Breast epithelium (tissue), 4 donors: ENCODE results near the gene LTB4R. TPM values are rescaled to one million over a fixed set of nuclear protein-coding genes. Genes with fewer than 3 reads are reported as not detected.

Source experiments
- DNase-seq, 2 donors: peaks; one replicate each; pipeline ENCODE4 v3.0.0-alpha.2; 2019; ENCODE audit warnings: low spot score in 2 of 2
- H3K27ac ChIP-seq, 2 donors: fragments of 200-600 bp; sonication (generic) in 1 of 2; one replicate each; pipeline ENCODE4 v1.5.1; 2016 to 2019; ENCODE audit warnings: mild to moderate bottlenecking in 1 of 2
- H3K27me3 ChIP-seq, 2 donors: fragments of 200-600 bp; sonication (generic) in 1 of 2; one replicate each; pipeline versions ENCODE4 v1.5.1 to v1.6.0; 2017 to 2019; ENCODE audit warnings: control low read depth in 1 of 2, mild to moderate bottlenecking in 1 of 2
- H3K36me3 ChIP-seq: fragments of 200-600 bp; one replicate; pipeline ENCODE4 v1.5.1; 2019
- H3K4me1 ChIP-seq, 2 donors: fragments of 200-600 bp; sonication (generic); one replicate each; pipeline ENCODE4 v1.5.1; 2016 to 2019; ENCODE audit warnings: control low read depth in 1 of 2
- H3K4me3 ChIP-seq, 3 donors: fragments of 200-600 bp; sonication (generic); 1 replicate in 2 of 3; 2 replicates in 1 of 3; pipeline ENCODE4 v1.5.1; 2016 to 2019; ENCODE audit warnings: mild to moderate bottlenecking in 3 of 3, moderate library complexity in 2 of 3
- H3K9me3 ChIP-seq, 2 donors: fragments of 200-600 bp; sonication (generic) in 1 of 2; one replicate each; pipeline ENCODE4 v1.5.1; 2016 to 2019; ENCODE audit warnings: control low read depth in 1 of 2
- POLR2A ChIP-seq: fragments of 450-650 bp; IDR thresholded peaks from one replicate; pipeline ENCODE4 v1.6.1; 2016; ENCODE audit warnings: antibody characterized with exemption, mild to moderate bottlenecking, moderate library complexity
- POLR2AphosphoS5 ChIP-seq, 3 donors: sonication (generic); formaldehyde crosslinking; IDR thresholded peaks; one replicate each; pipeline ENCODE4 v1.6.1; 2017; ENCODE audit warnings: antibody characterized with exemption in 3 of 3
- intact Hi-C: fragments of 100-400 bp; cut with DNase I; formaldehyde crosslinking; loops from one replicate; pipeline ENCODE4 v1.15.1; 2023; ENCODE audit warnings: low total_unique reads
- total RNA-seq, 3 donors: library from RNA; depleted of rRNA; stranded (reverse); fragments of >200 nt; gene quantifications; one replicate each; pipeline ENCODE4 v1.1.0, GENCODE V29; 2016
- TF ChIP-seq, protein P1 (sequence below), 3 donors: fragments of 450-650 bp; IDR thresholded peaks; one replicate each; pipeline ENCODE4 v1.5.1; 2016 to 2017; ENCODE audit warnings: antibody characterized with exemption in 3 of 3, mild to moderate bottlenecking in 3 of 3, moderate library complexity in 3 of 3

Gene LTB4R
- total RNA-seq, 3 donors from 2014 or later, result 5.7 to 18.4 (median 12.8) TPM

GRCh38 chr14:24273422-24273998 lies 37.8 kb upstream of the LTB4R start:
- H3K4me3 ChIP-seq, result no peak overlapping the region
- H3K27ac ChIP-seq, result no peak overlapping the region
- TF ChIP-seq, protein P1, sequence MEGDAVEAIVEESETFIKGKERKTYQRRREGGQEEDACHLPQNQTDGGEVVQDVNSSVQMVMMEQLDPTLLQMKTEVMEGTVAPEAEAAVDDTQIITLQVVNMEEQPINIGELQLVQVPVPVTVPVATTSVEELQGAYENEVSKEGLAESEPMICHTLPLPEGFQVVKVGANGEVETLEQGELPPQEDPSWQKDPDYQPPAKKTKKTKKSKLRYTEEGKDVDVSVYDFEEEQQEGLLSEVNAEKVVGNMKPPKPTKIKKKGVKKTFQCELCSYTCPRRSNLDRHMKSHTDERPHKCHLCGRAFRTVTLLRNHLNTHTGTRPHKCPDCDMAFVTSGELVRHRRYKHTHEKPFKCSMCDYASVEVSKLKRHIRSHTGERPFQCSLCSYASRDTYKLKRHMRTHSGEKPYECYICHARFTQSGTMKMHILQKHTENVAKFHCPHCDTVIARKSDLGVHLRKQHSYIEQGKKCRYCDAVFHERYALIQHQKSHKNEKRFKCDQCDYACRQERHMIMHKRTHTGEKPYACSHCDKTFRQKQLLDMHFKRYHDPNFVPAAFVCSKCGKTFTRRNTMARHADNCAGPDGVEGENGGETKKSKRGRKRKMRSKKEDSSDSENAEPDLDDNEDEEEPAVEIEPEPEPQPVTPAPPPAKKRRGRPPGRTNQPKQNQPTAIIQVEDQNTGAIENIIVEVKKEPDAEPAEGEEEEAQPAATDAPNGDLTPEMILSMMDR (IDR thresholded peaks at IDR 0.05), result no peak
- no peak for TF ChIP-seq POLR2AphosphoS5 (IDR thresholded peaks at IDR 0.05)
- no peak for TF ChIP-seq POLR2A
- intact Hi-C loops, result no loop called here
- no peak for DNase-seq
- no peaks in the 10 kb centered on the region for H3K36me3 ChIP-seq
- H3K27me3 ChIP-seq, result no peaks in the 10 kb centered on the region
- no peaks in the 10 kb centered on the region for H3K4me1 ChIP-seq
- no peaks in the 10 kb centered on the region for H3K9me3 ChIP-seq

GRCh38 chr14:24274101-24274543 lies 37.2 kb upstream of the LTB4R start:
- no peaks in the 10 kb centered on the region for H3K36me3 ChIP-seq
- H3K4me1 ChIP-seq, result no peaks in the 10 kb centered on the region
- intact Hi-C loops, result no loop called here
- no peak overlapping the region for H3K4me3 ChIP-seq
- H3K27ac ChIP-seq, result no peak overlapping the region
- H3K9me3 ChIP-seq, result no peaks in the 10 kb centered on the region
- DNase-seq, result no peak
- H3K27me3 ChIP-seq, result no peaks in the 10 kb centered on the region
- TF ChIP-seq POLR2AphosphoS5 (IDR thresholded peaks at IDR 0.05), result no peak
- no peak for TF ChIP-seq POLR2A
- TF ChIP-seq, protein P1 (IDR thresholded peaks at IDR 0.05), result no peak

- no peaks in the 10 kb centered on the region for H3K4me1 ChIP-seq
- TF ChIP-seq POLR2A (no peak), POLR2AphosphoS5 (IDR thresholded peaks at IDR 0.05) (no peak)
- TF ChIP-seq, protein P1 (IDR thresholded peaks at IDR 0.05), result no peak
- H3K36me3 ChIP-seq, result no peaks in the 10 kb centered on the region
- H3K9me3 ChIP-seq, result no peaks in the 10 kb centered on the region
- DNase-seq, result no peak
- no peaks in the 10 kb centered on the region for H3K27me3 ChIP-seq
- H3K4me3 ChIP-seq, result no peak overlapping the region
- H3K27ac ChIP-seq, result no peak overlapping the region
- intact Hi-C loops, result no loop called here
Observed at GRCh38 chr14:24277071-24277470, 34.2 kb upstream of the LTB4R start.

DNA sequence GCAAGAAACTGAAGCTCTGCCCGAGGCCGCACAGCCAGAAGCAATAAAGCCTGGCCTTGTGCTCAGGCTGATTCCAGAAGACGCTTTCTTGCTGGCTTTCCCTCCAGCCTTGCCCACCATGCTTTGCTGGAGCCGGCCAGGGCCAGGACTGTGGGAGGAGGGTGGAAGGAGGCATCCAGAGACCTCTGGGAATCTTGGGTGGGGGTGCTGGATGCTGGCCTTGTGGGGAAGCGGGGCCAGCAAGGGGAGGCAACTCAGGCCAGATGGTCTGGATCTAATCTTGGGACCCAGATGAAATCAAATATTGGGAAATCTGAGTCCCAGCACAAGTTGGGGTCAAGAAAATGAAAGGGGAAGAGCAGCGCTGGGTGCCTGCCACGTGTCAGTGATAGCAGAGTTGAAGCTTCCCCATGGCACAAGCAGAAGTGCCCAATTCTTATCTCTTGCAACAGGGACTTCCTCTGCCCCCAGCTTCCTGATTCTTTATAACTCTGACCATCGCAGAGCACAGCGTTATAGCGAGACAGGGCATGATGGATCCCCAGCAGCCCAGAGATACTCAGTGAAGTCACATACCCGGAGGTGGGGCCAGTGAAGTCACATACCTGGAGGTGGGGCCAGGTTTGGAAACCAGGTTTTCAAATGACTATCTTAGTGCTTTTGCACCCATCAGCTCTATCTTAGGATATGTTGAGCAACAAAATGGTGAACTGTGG lies 33.5 kb upstream of the LTB4R start:
- Histone ChIP-seq H3K4me1 (no peaks in the 10 kb centered on the region), H3K27ac (peak overlapping the region in 1 of 2 donors; percentile 13)
- intact Hi-C loops, result no loop called here

GRCh38 chr14:24278424-24278823 lies 32.9 kb upstream of the LTB4R start:
- DNase-seq, result no peak
- H3K27me3 ChIP-seq, result no peaks in the 10 kb centered on the region
- intact Hi-C loops, result no loop called here
- no peaks in the 10 kb centered on the region for H3K4me1 ChIP-seq
- no peaks in the 10 kb centered on the region for H3K36me3 ChIP-seq
- H3K4me3 ChIP-seq, result no peak overlapping the region
- no peak overlapping the region for H3K27ac ChIP-seq
- TF ChIP-seq POLR2AphosphoS5 (IDR thresholded peaks at IDR 0.05), result no peak
- TF ChIP-seq, protein P1 (IDR thresholded peaks at IDR 0.05), result no peak
- TF ChIP-seq POLR2A, result no peak
- H3K9me3 ChIP-seq, result no peaks in the 10 kb centered on the region

More for the DNA sequence above, 33.5 kb upstream of the LTB4R start:
- Histone ChIP-seq H3K9me3 (no peaks in the 10 kb centered on the region), H3K27me3 (no peaks in the 10 kb centered on the region), H3K36me3 (no peaks in the 10 kb centered on the region), H3K4me3 (no peak overlapping the region)
- DNase-seq, result no peak
- TF ChIP-seq, protein P1 (IDR thresholded peaks at IDR 0.05), result no peak
- TF ChIP-seq POLR2A (no peak), POLR2AphosphoS5 (IDR thresholded peaks at IDR 0.05) (no peak)
